GM12891 (cell line): ENCODE data around the gene KLHL6.

ENCODE experiments used
- DNase-seq: peaks from one replicate; pipeline ENCODE4 v3.0.0; 2011; ENCODE audit warnings: low spot score; ENCODE audit not compliant: insufficient read length
- FAIRE-seq: peaks from 2 replicates; lab custom pipeline; 2011; peaks lifted over from hg19 to GRCh38; lab: Jason Lieb, UNC
- PAX5 ChIP-seq: IDR thresholded peaks from 2 replicates; pipeline ENCODE4 v1.6.1; 2011; ENCODE audit warnings: low read length, moderate library complexity, mild to moderate bottlenecking; ENCODE audit not compliant: insufficient read depth, severe bottlenecking
- POLR2A ChIP-seq: IDR thresholded peaks from 2 replicates; pipeline ENCODE4 v1.6.1; 2011; ENCODE audit warnings: low read depth, low read length, control low read depth
- POLR2AphosphoS5 ChIP-seq: IDR thresholded peaks from 2 replicates; pipeline ENCODE4 v1.6.1; 2011; ENCODE audit warnings: low read depth, low read length, control low read depth
- POU2F2 ChIP-seq: IDR thresholded peaks from 2 replicates; pipeline ENCODE4 v1.6.1; 2011; ENCODE audit warnings: low read depth, mild to moderate bottlenecking, control low read depth, low read length, moderate library complexity
- SPI1 ChIP-seq: IDR thresholded peaks from 2 replicates; pipeline ENCODE4 v1.6.1; 2011; ENCODE audit warnings: low read depth, low read length, control low read depth
- TAF1 ChIP-seq: IDR thresholded peaks from 2 replicates; pipeline ENCODE4 v1.6.1; 2011; ENCODE audit warnings: low read depth, low read length, control low read depth

The KLHL6 gene

GRCh38 chr3:183566880-183567279 lies 11.4 kb upstream of the KLHL6 start:
- FAIRE-seq, result no peak
- TF ChIP-seq TAF1 (no peak), POLR2AphosphoS5 (no peak)
- no peak for DNase-seq

GRCh38 chr3:183564046-183564445 lies 8.5 kb upstream of the KLHL6 start:
- TF ChIP-seq POLR2AphosphoS5 (no peak), POLR2A (no peak), TAF1 (no peak), PAX5 (no peak)
- DNase-seq (no peak), FAIRE-seq (no peak)

GRCh38 chr3:183563536-183563874 lies 8.0 kb upstream of the KLHL6 start:
- TF ChIP-seq POLR2AphosphoS5, result no peak
- TF ChIP-seq POU2F2, result no peak
- TF ChIP-seq SPI1, result no peak
- no peak for TF ChIP-seq TAF1
- no peak for TF ChIP-seq POLR2A
- no peak for TF ChIP-seq PAX5
- DNase-seq, result no peak
- FAIRE-seq, result no peak

DNA sequence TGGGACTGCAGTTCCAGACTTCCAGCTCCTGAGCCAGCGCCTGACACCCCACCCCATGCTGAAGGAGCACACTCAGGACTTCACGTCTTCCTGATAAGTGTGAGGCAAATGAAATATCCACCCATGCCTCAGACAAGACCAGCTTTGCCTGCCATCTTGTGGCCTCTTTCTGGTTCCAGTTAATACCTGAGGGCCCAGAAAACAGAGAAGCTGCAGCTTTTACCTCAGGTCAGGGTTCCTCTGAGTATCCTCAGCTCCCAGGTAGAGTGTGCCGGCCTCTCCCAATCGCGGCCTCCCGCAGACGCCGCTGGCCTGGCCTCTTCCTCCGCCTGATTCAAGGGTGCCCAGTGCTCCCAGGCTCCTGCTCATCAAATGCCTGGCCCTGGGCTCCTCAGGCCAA lies 5.1 kb upstream of the KLHL6 start:
- TF ChIP-seq POLR2A, result no peak
- no peak for TF ChIP-seq TAF1
- no peak for TF ChIP-seq PAX5
- no peak for TF ChIP-seq POLR2AphosphoS5
- no peak for TF ChIP-seq SPI1
- TF ChIP-seq POU2F2, result no peak
- DNase-seq (no peak), FAIRE-seq (no peak)

DNA sequence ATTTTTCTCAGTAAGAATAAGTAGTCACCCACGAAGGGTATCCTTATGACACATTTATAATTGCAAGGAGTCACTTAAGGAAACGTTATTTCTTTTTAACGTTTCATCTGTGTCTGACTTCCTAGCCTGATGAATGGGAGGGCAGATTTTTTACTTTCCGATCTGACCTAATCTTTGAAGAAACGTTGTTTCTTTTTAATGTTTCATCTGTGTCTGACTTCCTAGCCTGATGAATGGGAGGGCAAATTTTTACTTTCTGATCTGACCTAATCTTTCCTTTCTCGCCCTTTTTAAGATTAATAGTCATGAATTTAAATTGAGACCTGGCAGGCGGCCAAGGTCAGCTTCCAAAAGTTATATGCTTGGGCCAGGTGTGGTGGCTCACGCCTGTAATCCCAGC lies 3.0 kb upstream of the KLHL6 start:
- TF ChIP-seq PAX5 (no peak), POLR2AphosphoS5 (no peak), TAF1 (no peak), SPI1 (no peak), POLR2A (no peak), POU2F2 (no peak)
- DNase-seq, result no peak
- FAIRE-seq, result no peak

- TF ChIP-seq TAF1 (no peak), POLR2A (no peak), POU2F2 (no peak)
- FAIRE-seq, result no peak
- DNase-seq, result no peak
Measured at GRCh38 chr3:183556722-183557121, 1.2 kb upstream of the KLHL6 start.

DNA sequence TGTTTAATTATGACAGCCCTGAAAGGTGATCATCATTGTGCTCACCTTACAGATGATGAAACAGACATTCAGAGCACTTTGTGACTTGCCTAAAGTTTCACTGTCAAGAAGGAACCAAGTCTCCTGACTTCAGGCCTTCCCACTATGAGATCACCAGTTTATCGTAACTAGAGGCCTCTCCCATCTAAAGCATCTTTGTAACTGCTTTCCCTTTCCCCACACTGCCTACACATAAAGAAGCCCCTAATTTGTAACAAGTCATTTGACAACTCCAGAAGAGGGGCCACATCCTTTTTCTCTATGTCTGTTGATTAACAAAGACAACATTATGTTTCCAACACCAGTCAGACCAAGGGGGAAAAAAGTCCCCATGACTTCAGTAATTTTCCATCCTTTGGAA lies 1.1 kb downstream of the KLHL6 start:
- TF ChIP-seq TAF1 (no peak; the same call in 1 of the 2 replicates), POU2F2 (no peak), POLR2A (peak; percentile 55; the same call in 1 of the 2 replicates), SPI1 (peak; percentile 87)
- FAIRE-seq, result peak; percentile 68
- no peak for DNase-seq

GRCh38 chr3:183553334-183554026 lies 2.0 kb downstream of the KLHL6 start:
- FAIRE-seq, result peak; percentile 71
- DNase-seq, result no peak
- no peak for TF ChIP-seq PAX5
- 0 out of 2 replicates have a peak, but pooled peaks have one; percentile 31 for TF ChIP-seq SPI1
- no peak for TF ChIP-seq POLR2A

DNA sequence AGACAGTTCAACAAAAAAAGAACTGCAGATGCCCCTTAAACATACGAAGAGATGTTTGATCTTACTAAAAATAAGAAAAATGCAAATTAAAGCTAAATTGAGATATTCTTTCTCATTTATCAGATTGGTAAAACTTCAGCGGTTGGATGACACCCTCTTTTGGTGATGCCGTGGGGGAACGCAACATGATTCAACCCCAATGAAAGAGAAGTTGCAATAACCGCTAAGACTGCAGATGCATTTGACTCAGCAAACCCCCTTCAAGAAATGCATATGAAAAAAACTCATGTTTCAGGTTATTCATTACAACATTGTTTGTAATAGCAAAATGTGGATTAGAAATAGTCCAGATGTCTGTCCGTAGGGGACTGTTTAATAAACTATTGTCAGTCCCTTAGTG lies 3.6 kb downstream of the KLHL6 start:
- FAIRE-seq (peak; percentile 70), DNase-seq (no peak)
- no peak for TF ChIP-seq TAF1
- TF ChIP-seq POU2F2, result no peak
- no peak for TF ChIP-seq SPI1
- TF ChIP-seq POLR2A, result no peak
- no peak for TF ChIP-seq POLR2AphosphoS5
- no peak for TF ChIP-seq PAX5

DNA sequence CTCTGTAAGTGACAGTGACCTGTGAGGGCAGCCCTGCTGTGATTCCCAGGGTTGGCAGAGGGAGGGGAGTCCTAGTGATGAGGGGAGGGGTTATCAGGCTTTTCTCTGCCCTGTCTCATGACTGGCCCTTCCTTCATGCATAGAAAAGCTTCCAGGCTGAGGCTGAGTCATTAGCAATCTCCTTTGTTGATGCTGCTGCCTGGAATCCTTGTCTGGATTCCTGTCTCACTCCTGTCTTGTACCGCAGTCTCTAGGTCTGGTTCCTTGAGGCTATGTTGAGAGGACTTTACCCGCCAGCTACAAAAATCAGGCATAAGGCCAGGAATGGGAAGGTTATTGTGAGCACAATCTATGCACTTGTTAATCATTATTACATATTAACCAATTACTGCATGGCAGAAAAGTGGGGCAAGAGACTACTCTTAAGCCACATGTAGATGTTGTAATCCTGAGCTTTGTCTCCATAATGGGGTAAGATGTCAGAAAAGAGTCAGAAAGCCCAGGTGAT lies 7.2 kb downstream of the KLHL6 start:
- TF ChIP-seq PAX5, result no peak
- no peak for TF ChIP-seq TAF1
- no peak for TF ChIP-seq POLR2AphosphoS5
- TF ChIP-seq POU2F2, result no peak
- TF ChIP-seq SPI1, result no peak
- no peak for TF ChIP-seq POLR2A
- DNase-seq, result no peak
- no peak for FAIRE-seq
